Gastroesophageal sphincter (tissue), 3 donors: Measurements from ENCODE around the gene GALNT12.

Source experiments
- CTCF ChIP-seq, 4 experiments: fragments of 200-600 bp in 2 of 4; fragments of 450-650 bp in 2 of 4; sonication (generic) in 1 of 4; IDR thresholded peaks; one replicate each; pipeline ENCODE4 v1.5.1; 2017 to 2019; ENCODE audit warnings: antibody characterized with exemption in 4 of 4, mild to moderate bottlenecking in 2 of 4, moderate library complexity in 2 of 4
- POLR2A ChIP-seq, 2 donors: fragments of 450-650 bp; IDR thresholded peaks; one replicate each; pipeline ENCODE4 v1.6.1; 2017; ENCODE audit warnings: antibody characterized with exemption in 2 of 2, mild to moderate bottlenecking in 2 of 2, moderate library complexity in 1 of 2
- POLR2AphosphoS5 ChIP-seq: sonication (generic); formaldehyde crosslinking; IDR thresholded peaks from one replicate; pipeline ENCODE4 v1.6.1; 2017; ENCODE audit warnings: antibody characterized with exemption

DNA sequence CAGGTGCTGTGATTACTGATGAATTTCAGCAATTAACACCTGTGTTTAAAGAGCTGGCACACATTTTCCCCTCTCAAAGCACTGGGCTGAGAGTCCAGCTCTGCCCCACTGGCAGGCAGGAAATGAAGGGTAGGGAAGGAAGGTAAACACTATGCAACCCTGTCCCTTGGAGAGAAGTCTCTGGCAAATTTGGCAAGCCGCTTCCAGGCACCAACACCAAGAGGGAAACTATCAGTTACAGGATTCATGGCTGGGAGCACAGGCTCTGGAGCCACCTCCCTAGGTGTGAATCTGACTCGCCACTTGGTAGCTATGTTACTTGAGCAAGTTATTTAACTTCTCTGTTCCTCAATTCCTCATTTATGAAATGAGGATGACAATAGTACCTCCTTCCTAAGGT lies 14.4 kb upstream of the GALNT12 start:
- TF ChIP-seq CTCF (IDR thresholded peaks at IDR 0.05) (no peak), POLR2A (IDR thresholded peaks at IDR 0.05) (no peak), POLR2AphosphoS5 (no peak)
